HG02943 (cell line): ENCODE measurements around the gene SLC25A20.
A peak's percentile ranks its signal among the peaks of the same experiment; 100 is the strongest.

ENCODE experiments used
- ATAC-seq: cut with Tn5 transposase; IDR thresholded peaks from one replicate; pipeline ENCODE4 v1.9.1; 2021; ENCODE audit warnings: mild to moderate bottlenecking, low read depth, moderate library complexity; ENCODE audit not compliant: unreplicated experiment

SLC25A20 gene

DNA sequence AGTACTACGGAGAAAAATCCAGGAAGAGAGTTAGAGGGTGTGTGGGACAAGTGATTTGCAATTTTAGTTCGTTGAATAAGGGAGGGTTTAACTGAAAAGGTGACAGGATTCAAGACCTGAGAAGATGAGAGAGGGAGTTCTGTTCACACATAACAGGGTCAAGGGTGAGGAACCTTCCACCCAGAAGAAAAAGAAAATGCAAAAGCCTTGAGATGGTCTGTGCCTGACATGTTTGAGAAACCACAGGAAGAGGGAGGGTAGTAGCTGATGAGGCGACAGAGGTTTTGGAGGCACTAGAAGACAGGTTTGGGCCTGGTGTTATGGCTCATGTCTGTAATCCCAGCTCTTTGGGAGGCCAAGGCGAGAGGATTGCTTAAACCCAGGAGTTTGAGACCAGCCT lies 591 bp upstream of the SLC25A20 start:
- ATAC-seq, result no peak

GRCh38 chr3:48897460-48898376 lies 964 bp downstream of the SLC25A20 start:
- ATAC-seq, result peak; percentile 6

GRCh38 chr3:48896936-48897335 lies 1.7 kb downstream of the SLC25A20 start:
- ATAC-seq, result no peak

- no peak for ATAC-seq
Measured at GRCh38 chr3:48894516-48894915, 4.2 kb downstream of the SLC25A20 start.

- ATAC-seq, result no peak
Measured at GRCh38 chr3:48891606-48892005, 7.1 kb downstream of the SLC25A20 start.

- no peak for ATAC-seq
Measured at GRCh38 chr3:48885753-48886152, 12.9 kb downstream of the SLC25A20 start.

GRCh38 chr3:48881652-48882114 lies 17.0 kb downstream of the SLC25A20 start:
- no peak for ATAC-seq

DNA sequence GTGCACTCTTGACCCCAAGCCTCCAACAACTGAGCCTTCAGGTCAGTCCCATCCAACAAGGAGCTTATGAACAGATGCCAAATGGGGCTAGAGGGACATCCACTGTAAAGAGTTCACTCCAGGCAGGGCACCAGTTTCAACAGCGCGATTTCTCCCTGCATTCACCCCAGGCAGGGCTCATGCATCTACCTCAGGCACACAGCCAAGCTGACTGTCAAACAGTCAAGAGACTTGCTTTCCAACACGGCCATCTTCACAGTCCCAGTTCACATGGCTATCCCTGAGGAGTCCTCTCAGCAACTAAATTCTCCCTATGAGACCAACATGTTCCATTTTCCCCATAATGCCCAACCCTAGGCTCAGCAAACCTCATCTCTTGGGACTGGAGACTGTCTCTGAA lies 17.7 kb downstream of the SLC25A20 start:
- no peak for ATAC-seq

DNA sequence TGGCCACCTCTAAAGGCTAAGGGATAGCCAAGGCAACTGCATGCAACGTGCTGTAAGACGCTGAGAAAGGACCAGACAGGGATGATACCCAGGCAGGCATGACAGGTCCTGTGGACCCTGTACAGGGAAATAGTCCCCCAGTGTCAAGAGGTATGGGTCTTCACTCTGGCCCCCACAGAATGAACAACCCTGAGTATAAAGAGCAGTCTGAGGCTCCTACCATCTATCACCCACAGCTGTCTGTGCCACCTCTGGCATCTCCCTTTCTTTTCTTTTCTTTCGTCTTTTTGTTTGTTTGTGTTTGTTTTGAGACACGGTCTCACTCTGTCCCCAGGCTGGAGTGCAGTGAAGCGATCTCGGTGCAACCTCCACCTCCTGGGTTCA lies 18.7 kb downstream of the SLC25A20 start:
- ATAC-seq, result no peak

DNA sequence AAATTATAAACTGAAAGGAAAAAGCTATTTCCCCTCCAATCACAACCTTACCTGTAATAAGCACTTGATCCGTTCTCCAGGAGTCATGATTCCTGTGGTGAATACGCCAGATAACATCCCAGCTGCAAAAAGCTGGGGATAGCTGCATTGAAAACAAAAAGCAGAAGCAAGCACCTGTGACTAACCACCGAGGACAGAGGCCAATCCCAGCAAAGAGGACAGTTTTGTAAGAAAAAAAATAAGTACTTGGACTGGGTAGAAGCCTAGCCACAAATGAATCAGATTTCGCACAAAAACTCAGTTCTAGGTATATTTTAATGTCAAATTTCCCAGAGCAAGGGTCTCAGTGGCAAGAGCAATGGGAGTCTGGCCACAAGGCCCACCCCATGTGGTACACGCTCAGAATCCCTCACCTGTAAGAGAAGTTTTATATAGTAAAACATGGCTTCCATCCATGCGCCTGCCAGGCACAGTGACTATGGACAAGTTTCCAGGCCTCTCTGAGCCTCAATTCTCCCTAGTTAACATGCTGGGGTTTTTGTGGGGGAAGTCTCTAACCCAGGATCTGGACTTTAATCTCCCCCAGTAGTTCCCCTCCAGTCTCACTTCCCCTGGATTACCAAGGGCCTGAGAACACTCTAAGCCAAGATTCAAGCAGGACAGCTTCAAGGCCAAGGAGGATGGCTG lies 19.2 kb downstream of the SLC25A20 start:
- no peak for ATAC-seq

- ATAC-seq, result no peak
Measured at GRCh38 chr3:48877671-48878070, 21.0 kb downstream of the SLC25A20 start.

- no peak for ATAC-seq
Measured at GRCh38 chr3:48863122-48863521, 35.6 kb downstream of the SLC25A20 start.

DNA sequence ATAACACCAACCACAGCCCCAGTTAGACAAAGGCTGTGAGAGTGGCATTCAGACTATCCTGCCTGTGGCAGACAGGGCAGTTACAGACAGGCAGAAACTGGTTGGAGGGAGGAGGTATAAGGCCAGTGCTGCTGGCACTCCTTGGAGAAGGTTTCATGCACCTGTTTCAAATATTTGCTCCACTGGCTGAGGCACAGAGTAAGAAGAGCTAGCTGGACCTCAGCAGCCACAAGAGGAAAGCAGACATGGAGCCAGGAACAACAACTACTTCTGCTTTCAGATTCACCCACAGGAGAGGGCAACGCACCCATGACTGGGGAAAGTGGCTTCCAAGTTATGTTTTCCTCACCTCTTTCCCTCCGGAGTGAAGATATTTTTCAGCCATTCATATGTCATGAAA lies 39.5 kb downstream of the SLC25A20 start:
- no peak for ATAC-seq

- ATAC-seq, result no peak
Measured at GRCh38 chr3:48858709-48859108, 40.0 kb downstream of the SLC25A20 start.

DNA sequence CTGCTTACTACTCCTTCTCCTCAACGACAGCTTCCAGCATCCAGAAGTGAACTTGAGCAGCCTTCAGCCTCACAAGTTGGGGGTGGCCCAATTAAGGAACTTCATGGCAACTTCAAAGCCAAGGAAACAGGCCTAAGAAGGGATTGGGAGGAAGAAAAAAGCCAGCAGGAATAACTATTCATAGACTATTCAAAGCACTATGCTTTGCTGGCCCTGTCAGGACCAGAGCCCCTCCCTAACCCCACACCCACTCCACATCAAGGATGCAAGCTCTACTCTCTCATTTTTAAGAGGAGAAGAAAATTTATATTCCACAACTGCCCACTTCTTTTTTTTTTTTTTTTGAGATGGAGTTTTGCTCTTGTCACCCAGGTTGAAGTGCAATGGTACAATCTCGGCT lies 41.0 kb downstream of the SLC25A20 start:
- ATAC-seq, result no peak

DNA sequence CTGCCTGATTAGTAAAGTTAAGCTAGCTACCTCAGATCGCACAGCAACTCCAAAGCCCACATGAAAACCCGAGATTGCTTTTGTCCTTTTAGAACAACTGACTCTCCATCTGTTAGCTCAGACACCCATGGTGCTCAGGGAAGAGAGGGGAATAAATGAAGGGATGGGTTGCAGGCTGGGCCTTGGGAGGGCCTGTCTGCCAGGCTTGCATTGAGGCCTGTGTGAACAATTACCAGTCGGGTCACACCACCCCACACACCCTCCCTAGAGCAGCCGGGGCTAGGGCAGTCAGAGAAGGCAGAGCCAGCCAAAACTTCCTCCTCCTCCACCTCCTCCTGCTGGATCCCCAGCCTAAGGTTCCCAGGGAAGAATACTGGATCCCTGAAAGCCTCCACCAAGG lies 42.2 kb downstream of the SLC25A20 start:
- ATAC-seq, result no peak

- no peak for ATAC-seq
Measured at GRCh38 chr3:48855681-48856447, 42.8 kb downstream of the SLC25A20 start.

DNA sequence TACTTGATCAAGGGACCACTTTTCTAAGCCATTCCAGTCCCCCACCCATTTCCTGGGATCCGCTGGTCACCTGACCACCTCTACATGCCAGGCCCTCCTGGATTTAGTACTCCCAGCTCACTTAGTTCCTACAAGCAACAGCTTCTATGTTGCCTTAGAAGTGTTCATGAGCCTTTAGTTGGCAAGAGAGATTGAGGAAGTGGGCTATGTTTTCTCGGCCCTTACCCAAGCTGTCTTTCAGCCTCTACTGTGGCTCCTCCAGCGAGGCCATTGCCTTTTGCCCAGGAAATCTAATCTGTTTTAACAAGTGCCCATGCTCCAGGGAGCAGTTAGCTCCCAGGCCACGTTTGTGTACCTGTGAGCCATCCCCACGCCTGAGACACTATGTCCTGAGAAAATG lies 46.5 kb downstream of the SLC25A20 start:
- ATAC-seq, result no peak

- ATAC-seq, result no peak
Measured at GRCh38 chr3:48851407-48851806, 47.3 kb downstream of the SLC25A20 start.

DNA sequence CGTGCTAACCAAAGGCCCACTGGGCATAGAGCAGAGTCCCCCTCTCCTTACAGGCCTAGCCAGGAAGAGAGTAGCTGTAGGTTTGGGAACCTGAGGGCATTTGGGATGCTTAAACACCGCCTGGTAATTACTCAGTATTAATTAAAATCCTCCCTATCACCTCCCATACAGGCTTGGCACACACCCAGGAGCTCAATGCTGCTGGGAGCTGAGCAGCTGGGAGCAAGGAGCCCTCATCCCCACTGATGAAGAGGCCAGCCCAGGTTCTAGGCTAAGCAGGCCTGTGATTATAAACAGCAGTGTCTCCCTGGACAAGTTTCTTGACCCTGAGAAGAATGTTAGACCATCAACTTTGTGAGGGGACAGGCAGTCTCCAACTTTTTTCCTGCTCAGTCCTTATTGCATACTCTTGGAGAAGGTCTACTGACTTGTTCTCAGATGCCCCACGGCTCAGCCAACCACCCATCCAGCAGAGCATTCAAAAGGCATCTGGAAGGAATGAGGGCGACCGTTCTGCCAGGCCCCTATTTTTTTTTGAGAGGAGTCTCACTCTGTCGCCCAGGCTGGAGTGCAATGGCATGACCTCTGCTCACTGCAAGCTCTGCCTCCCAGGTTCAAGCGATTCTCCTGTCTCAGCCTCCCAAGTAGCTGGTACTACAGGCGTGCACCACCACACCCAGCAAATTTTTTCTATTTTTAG lies 49.7 kb downstream of the SLC25A20 start:
- no peak for ATAC-seq
